HK-2 (cell line): Measurements from ENCODE around the gene FBXO22.
"Not testable (repeated sequence)": the region's sequence is repeated elsewhere in the genome, so short reads cannot be mapped to it uniquely, and the experiment has no call there.

Experiments used
- DNase-seq: peaks from one replicate; pipeline ENCODE4 v3.0.0-alpha.2; 2018; ENCODE audit not compliant: unreplicated experiment

FBXO22 gene

GRCh38 chr15:75920079-75920478 is 16.4 kb downstream of the FBXO22 start:
- DNase-seq = no peak

GRCh38 chr15:75921732-75922703 is 18.3 kb downstream of the FBXO22 start:
- DNase-seq = no peak

GRCh38 chr15:75923756-75924155 is 20.1 kb downstream of the FBXO22 start:
- DNase-seq = no peak

- no peak for DNase-seq
Observed at GRCh38 chr15:75924576-75924975, 20.9 kb downstream of the FBXO22 start.

GRCh38 chr15:75925440-75925839 is 21.8 kb downstream of the FBXO22 start:
- no peak for DNase-seq

GRCh38 chr15:75926931-75927330 is 23.3 kb downstream of the FBXO22 start:
- no peak for DNase-seq

DNA sequence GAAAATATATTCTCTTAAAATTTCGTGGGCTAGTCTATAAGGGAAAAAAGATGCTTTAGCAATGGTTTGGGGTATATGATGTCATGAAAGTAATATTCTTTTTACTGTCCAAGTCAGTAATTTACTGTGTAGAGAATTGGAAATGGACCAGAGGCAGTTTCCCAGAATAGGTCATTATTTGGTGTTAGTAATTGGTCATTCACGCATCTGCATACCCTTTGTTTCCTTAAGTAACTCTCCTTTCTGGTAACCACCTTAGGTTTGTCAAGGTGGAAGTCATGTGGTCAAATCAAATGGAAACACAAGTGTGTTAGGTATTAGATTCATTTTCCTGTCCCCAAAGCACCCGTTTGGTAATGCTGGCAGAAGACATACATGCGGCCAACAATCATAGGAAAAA is 23.9 kb downstream of the FBXO22 start:
- DNase-seq = no peak

DNA sequence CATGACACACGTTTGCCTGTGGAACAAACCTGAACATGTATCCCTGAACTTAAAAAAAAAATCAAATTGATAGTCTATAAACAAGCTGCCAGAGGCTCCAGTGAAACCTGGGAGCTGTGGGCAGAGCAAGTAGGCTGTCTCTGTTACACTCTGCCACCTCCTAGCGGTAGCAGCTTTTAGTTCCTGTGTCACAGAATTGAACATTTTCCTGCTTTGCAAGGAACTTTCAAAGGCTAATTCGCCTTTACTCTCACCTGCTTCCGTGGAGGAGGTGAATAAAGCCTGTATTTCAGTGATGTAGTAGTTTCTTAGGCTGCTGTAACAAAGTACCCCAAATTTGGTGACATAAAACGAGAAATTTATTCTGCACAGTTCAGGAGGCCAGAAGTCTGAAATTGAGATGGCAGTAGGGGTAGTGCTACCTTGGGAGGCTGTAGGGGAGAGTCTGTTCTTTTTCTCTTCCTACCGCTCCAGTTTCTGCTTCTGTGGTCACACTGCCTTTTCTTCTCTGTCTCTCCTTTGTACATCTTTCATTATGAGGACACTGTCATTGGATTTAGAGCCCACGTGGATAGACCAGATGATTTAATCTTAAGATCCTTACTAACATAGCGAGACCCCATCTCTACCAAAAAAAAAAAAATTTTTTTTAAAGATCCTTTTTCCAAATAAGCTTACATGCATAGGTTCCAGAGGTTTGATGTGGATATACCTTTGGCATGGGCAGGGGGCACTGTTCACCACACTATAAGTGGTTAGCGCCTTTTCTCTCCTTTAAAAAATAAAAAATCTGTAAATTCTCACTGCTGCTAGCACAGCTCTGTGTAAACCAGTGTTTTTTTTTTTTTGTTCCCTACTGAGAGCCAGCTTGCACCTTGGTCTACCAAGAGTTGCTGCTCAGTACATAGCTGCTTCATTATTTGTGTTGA is 25.3 kb downstream of the FBXO22 start:
- DNase-seq = no peak

DNA sequence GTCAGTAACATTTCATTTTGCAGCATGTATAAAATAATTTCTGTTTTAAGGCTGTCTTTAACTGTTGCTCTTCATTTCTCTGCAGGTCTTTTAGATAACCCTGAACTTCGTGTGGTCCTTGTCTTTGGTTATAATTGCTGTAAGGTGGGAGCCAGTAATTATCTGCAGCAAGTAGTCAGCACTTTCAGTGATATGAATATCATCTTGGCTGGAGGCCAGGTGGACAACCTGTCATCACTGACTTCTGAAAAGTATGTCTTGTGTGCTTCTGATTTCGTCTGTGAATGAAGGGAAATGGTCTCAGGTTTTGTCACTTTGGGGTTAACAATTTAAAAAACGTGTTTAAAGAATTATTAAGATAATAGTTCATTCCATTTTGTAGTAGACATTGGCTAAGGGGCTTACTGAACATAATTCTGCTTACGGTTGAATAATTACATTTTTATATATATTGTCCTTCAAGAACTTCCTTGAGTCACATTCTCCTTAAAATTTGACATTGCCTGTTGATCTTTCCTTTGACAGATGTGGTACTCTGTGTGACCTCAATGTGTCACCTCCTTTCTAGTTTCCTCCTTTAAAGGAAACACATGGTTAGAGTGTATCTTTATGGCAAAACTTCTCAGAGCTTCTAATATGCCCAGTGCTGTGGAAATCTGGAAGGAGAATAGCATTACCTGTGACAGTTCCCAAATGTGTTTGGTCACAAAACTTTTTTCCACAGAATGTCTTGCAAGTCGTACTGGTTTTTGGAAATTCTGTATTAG is 26.3 kb downstream of the FBXO22 start:
- no peak for DNase-seq

GRCh38 chr15:75930866-75931265 is 27.2 kb downstream of the FBXO22 start:
- DNase-seq = no peak

DNA sequence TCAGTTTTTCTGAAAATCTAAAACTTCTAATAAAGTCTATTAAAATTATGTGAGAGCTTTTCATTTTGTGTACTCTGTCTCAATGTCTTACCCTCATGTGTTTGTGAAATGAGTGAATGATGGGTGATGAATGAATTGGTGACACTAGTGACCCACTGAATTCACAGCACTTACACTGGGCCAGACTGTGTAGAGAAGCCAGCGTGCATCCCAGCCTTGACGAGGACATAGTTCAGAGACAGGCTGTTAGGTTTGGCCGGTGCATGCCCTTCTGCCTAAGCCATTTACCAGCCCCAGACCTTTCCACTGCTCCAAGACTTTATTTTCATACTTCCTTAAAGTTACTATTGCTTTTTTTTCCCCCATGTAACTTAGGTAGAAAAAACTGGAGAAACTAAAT is 38.8 kb downstream of the FBXO22 start:
- no peak for DNase-seq

GRCh38 chr15:75943246-75943645 is 39.6 kb downstream of the FBXO22 start:
- no peak for DNase-seq

- no peak for DNase-seq
Observed at GRCh38 chr15:75943713-75944215, 40.1 kb downstream of the FBXO22 start.

DNA sequence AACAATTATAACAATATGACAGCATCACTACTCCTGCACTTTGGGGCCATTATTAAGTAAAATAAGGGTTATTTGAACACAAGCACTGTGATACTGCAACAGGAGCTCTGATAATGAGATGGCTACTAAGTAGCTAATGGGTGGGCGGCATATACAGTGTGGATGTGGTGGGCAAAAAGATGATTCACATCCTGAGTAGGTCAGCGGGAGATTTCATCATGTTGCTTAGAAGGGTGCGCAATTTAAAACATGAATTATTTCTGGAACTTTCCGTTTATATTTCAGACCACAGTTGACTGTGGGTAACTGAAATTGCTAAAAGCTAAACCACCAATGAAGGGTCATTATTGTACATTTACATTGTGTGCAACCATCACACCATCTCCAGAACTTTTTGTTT is 42.3 kb downstream of the FBXO22 start:
- DNase-seq = no peak

DNA sequence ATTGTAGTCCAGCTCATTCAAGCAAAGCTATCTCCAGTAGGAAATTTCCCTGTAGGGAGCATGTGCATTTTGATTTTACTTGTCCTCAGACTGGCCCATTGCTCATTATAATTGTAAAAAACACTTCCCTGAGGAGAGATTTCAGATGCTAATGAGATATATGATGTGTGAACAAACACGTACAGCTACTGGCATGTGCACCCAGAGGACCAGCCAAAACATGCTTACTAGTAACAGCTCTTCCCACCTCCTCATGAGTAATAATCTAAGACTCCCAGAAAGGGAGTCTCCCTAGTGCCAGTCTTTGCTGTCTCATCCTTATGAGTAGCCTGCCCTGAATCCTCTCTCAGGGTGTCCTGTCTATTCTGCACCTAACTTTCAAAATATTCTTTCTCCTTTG is 43.4 kb downstream of the FBXO22 start:
- no peak for DNase-seq

- no peak for DNase-seq
Observed at GRCh38 chr15:75948761-75949296, 45.2 kb downstream of the FBXO22 start.

DNA sequence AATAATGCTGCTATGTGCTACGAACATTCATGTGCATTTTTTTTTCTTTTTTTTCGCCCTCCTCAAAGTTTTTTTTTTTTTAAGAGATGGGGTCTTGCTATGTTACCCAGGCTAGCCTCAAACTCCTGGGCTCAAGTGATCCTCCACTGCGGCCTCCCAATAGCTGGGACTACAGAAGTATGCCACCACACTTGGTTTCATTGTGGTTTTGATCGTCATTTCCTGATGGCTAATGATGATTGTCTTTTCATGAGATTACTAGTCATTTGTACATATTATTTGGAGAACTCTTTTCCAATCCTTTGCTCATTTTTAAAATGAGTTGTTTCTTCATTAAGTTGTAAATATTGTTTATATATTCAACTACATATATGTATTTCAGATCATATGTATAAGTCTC is 48.8 kb downstream of the FBXO22 start:
- DNase-seq = no peak

DNA sequence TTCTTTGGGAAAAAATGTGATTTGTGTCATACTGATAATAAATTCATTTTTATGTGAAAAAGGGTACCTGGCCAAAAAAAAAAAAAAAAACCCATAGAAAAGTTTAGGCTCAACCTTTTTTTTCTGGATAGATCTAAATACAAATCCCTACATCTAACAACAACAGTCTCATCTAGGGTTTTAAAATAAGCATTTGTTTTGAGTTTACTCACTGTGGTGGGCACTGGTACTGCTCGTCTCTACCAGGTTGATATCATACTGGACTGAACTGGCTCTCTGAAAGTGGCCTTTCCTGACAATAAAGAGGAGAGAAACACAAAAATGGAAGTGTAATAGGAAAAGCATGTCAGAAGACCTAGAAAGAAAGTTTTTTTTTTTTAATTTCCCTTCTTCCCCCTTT is 52.0 kb downstream of the FBXO22 start:
- DNase-seq = no peak

GRCh38 chr15:75961331-75961730 is 57.7 kb downstream of the FBXO22 start:
- no peak for DNase-seq

DNA sequence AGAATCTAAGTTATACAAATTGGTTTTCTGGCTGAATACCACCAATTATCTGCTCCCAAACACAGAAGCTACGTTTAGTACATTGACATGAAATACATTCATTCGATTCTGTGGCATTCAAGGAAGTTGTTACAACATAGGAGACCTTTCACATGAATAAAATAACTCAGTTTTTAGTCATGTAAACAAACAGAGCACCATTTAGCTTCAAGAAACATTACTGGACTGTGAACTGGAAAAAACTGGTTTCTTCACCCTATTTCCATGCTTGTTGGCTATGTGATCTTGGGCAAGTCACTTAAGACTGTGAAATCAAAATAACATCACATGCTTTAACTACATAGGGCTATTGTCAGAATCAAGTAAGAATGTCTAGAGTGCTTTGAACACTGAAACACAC is 62.4 kb downstream of the FBXO22 start:
- no peak for DNase-seq

- DNase-seq = not testable (repeated sequence)
Observed at GRCh38 chr15:75976766-75977165, 73.1 kb downstream of the FBXO22 start.
